AG04450 (cell line): ENCODE measurements around the gene RPS6KA4. TPM values are rescaled to one million over a fixed set of nuclear protein-coding genes. Genes with fewer than 3 reads are reported as not detected.

Source experiments
- CTCF ChIA-PET: fragments of 300-600, 350-600 bp; formaldehyde crosslinking; extraction: SDS; loops from one replicate; lab custom pipeline; 2022; ENCODE audit warnings: antibody characterized with exemption, inconsistent platforms; lab: Charles Lee
- POLR2A ChIA-PET: fragments of 350-600 bp; formaldehyde crosslinking; extraction: SDS; loops from one replicate; lab custom pipeline; 2021; ENCODE audit warnings: antibody characterized with exemption, inconsistent platforms; lab: Yijun Ruan, JAX
- DNase-seq: peaks from one replicate; pipeline ENCODE4 v3.0.0-alpha.2; 2011; ENCODE audit warnings: low read depth, low spot score
- H3K27ac ChIP-seq: one replicate; pipeline ENCODE4 v1.5.1; 2012; ENCODE audit warnings: low read depth, low read length, control low read depth
- H3K27me3 ChIP-seq: one replicate; pipeline ENCODE4 v1.6.0; 2012; ENCODE audit warnings: low read length; ENCODE audit not compliant: control insufficient read depth, insufficient read depth
- H3K4me3 ChIP-seq: 2 replicates; pipeline ENCODE4 v1.5.1; 2011; ENCODE audit warnings: mild to moderate bottlenecking, low read depth, low read length, control low read depth
- H3K9me3 ChIP-seq: 2 replicates; pipeline ENCODE4 v1.5.1; 2012; ENCODE audit warnings: low read length; ENCODE audit not compliant: control insufficient read depth, insufficient read depth
- CTCF ChIP-seq: IDR thresholded peaks from 2 replicates; pipeline ENCODE4 v1.5.1; 2011; ENCODE audit warnings: low read depth, low read length, control low read depth, inconsistent platforms
- polyA plus RNA-seq: library from polyadenylated mRNA; depleted of rRNA; stranded (reverse); fragments of >200 nt; gene quantifications from 2 replicates; pipeline ENCODE4 v1.2.3, GENCODE V29; 2011

Gene RPS6KA4
- polyA plus RNA-seq, 1 experiment: 21.9 TPM

- Histone ChIP-seq H3K9me3 (peaks cover 3% of the 10 kb centered on the region), H3K27me3 (peaks cover 30% of the 10 kb centered on the region), H3K4me3 (no peak overlapping the region), H3K27ac (no peak overlapping the region)
- no peak for DNase-seq
- no peak for TF ChIP-seq CTCF
- ChIA-PET CTCF (interaction anchor here (0.7 to 1.4 kb wide), 4 partner anchors 43 to 282 kb away, joined by 3 read pairs; no protein-coding TSS in a partner anchor), POLR2A (no interaction called here)
Observed at GRCh38 chr11:64406221-64406946, 47.4 kb downstream of the RPS6KA4 start.

GRCh38 chr11:64407221-64407620 lies 48.3 kb downstream of the RPS6KA4 start:
- TF ChIP-seq CTCF: no peak
- Histone ChIP-seq H3K9me3 (peaks cover 3% of the 10 kb centered on the region), H3K4me3 (no peak overlapping the region), H3K27ac (no peak overlapping the region), H3K27me3 (peaks cover 30% of the 10 kb centered on the region)
- POLR2A ChIA-PET: no interaction called here
- CTCF ChIA-PET: interaction anchor here (0.9 to 1.2 kb wide), 2 partner anchors 52 to 281 kb away, joined by 3 read pairs; no protein-coding TSS in a partner anchor
- no peak for DNase-seq

DNA sequence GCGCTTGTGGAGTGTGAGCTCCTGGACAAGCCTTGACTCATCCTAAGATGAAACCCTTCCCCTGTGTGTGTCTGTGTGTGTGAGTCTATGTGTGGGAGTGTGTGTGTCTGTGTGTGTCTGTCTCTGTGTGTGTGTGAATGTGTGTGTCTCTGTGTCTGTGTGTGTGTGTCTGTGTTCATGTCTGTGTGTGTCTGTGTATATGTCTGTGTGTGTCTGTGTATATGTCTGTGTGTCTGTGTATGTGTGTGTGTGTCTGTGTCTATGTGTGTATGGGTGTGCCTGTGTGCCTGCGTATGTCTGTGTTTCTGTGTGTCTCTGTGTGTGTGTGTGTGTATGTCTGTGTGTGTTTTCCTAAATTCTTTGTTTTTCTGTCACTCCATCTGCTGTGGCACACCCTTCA lies 48.7 kb downstream of the RPS6KA4 start:
- ChIA-PET POLR2A (no interaction called here), CTCF (interaction anchor here (1.2 kb wide), 1 partner anchor 53 kb away, joined by 3 read pairs; no protein-coding TSS in a partner anchor)
- no peak overlapping the region for H3K4me3 ChIP-seq

DNA sequence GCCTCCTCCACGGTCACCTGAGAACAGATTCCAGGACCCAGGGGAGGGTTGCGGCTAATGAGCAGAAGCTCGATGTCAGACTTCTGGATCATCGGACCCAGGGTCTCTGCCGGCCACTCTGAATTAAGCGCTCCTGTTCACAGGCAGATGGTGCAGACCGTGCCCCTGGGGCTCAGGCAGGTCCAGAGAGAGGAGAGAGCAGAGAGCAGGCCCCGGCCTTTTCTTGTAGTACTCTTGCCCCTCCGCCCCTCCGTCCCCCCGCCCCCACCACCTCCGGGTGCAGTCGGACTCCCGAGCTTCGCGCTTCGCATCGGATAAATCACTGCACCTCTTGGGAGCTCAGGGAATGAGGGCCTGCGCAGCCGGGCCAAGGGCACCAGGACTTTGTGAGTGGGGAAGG lies 50.3 kb downstream of the RPS6KA4 start:
- DNase-seq: no peak
- Histone ChIP-seq H3K9me3 (no peaks in the 10 kb centered on the region), H3K4me3 (no peak overlapping the region), H3K27ac (no peak overlapping the region), H3K27me3 (peaks cover 28% of the 10 kb centered on the region)
- CTCF ChIA-PET: interaction anchor here (0.6 to 1.4 kb wide), 2 partner anchors 55 to 279 kb away, joined by 5 read pairs; no protein-coding TSS in a partner anchor
- POLR2A ChIA-PET: no interaction called here
- no peak for TF ChIP-seq CTCF

More for the DNA sequence above, 48.7 kb downstream of the RPS6KA4 start:
- no peak overlapping the region for H3K27ac ChIP-seq
- peaks cover 3% of the 10 kb centered on the region for H3K9me3 ChIP-seq
- peaks cover 30% of the 10 kb centered on the region for H3K27me3 ChIP-seq
- DNase-seq: no peak
- no peak for TF ChIP-seq CTCF
